ENCODE measurements around the gene MNDA.

The MNDA gene

DNA sequence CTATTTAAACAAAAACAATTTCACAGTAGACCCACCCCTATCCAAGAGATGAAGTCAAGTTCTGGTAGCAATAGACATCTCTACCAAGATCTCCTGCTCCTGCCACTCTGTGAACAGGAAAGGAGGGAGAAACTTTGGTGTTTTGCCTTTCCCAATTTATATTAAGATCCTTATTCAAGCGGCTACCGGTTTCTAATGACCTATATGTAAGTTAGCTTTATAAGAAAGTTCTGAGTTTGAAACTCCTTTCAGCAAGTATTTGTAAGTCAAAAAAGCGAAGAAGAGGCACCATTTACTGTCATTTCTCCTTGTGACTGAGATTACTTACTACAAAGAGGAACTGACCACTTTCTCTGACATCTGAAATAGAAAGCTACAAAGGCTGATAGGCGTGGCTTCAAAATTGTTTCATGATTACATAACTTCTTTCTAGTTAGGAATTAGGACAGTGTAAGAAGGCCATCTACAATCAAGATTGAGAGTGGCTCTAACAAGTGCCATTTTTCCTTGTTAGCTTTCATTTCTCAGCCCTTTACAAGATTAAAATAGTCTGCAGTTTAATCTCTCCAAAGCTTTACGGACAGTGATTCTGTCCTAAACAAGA, at the start of gene MNDA:
Gene MNDA, plus strand, starts transcription at position 448 of the 604 bp plus-strand sequence. CDS start 10,803 bp downstream, outside the sequence.
- no peak for DNase-seq

DNA sequence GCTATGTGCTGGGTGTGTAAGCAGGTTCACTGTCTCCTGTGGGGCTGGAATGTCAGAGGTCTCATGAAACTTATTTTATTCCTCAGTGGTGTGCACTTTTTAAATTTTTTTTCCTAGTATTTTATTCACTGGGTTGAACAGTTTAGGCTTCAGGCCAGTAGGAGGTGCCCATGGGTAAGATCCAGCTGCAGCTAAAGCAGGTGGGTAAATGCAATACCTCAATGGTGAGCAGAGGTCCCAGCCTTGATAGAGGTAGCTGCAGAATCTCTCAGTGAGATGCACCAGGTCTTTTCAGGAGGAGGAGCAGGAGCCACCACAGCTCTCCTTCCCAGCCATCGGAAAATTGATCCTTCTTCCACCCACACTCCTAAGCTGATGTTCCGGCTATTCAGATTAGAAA, 37.5 kb upstream of the MNDA start:
- DNase-seq: no peak

DNA sequence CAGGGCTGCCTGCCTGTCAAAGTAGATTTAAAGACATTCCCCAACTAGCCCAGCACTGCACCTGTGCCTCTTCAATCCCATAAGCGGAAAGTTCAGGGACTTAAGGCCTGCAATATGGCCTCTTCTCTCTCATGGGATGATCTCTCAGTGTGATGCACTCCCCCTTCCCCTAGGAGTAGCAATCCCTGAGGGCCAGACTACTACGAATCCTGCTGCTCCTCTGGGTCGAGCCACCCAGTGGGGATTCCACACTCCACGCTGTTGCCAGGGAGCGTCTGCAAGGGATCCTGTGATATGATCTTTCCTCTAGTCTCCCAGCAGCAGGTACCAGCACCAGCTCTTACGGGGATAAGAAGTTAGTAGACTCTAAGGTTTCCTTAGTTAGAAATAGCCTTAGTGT, 36.9 kb upstream of the MNDA start:
- no peak for DNase-seq

DNA sequence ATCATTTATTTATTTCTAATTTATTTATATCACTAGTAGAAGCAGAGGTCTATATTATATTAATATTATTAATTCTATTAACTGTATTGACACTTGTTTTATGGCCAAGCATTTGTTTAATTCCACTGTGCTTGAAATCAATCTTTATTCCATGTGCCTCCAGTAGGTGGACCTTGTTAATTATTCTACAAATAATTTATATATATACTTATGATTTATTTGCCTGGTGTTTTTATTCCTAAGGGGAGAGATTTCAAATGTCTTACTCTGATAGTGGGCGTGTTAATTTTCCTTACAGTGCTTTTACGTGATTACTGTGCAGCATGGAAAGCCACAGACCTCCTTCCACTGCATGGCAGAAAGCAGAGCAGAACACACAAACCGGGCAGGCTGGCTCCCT, 32.6 kb upstream of the MNDA start:
- DNase-seq: no peak

DNA sequence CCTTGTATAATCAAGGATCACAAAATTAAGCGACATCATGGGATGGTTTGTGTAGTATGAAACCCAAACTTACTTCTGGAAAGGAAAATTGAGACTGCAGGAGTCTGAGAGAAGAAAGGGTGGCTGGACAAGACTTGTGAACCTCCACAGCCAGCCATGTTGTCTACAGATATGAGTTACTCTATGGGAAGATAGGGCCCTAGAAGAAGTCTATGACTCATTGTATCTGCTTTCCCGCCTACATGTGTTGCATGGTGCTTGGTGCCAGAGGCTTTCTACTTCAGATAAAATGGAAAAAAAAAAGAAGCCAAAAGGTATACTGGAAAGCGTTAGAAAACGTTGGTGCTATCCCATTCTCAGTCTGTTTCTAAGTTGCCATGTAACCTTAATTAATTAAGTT, 31.5 kb upstream of the MNDA start:
- no peak for DNase-seq

DNA sequence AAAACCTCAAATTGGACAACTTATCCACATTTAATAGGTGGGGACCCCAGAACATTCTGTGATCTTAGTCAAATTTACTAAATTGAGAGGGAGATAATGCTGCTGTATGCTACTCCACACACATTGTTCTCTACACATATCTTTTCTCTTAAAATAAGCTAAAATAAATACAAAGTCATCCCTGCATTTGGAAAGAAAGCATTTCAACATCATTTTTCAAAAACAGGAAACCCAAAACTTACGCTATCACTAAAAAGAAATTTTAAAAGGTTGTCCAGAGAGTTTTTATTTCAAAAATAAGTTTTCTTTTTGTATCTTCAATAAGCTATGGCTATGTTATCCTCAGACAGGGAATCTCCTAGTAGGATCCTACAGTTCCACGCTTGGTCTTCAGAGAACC, 30.6 kb upstream of the MNDA start:
- DNase-seq: no peak

DNA sequence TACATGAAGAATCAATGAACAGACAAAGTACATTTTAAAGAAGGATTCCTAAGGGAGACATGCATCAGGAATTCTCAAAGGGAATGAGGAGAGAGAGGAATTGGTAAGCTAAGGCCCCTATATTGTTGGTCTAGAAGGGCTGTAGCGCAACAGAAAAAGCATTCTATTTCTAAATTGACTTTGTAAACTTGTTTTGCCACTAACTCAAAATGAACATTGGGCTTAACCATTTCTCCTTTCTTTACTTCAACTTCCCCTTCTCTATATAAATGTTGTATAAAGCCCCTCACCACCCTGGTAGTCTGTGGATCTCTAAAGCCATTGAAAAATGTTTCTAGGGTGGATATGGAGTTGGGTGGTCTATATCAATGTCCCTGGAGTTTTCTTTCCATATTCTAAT, 29.8 kb upstream of the MNDA start:
- DNase-seq: peak; percentile 5

DNA sequence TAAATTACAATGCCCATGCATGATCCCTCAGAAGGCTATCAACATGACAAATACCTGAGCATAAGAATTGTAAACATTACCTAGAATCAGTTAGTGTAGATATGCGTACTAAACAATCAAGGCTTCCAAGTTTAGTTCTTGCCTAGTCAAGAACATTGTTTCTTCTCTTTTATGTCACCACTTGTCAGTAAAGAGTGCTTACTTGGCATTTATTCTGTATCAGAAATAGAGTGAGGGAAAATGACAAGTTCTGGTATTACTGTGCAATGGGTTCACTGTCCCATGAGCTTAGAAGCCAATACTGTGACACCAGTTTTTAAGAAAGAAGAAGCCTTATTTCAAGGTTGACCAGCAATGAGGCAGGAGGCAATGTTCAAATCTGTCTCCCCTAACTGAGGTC, 27.5 kb upstream of the MNDA start:
- DNase-seq: no peak

DNA sequence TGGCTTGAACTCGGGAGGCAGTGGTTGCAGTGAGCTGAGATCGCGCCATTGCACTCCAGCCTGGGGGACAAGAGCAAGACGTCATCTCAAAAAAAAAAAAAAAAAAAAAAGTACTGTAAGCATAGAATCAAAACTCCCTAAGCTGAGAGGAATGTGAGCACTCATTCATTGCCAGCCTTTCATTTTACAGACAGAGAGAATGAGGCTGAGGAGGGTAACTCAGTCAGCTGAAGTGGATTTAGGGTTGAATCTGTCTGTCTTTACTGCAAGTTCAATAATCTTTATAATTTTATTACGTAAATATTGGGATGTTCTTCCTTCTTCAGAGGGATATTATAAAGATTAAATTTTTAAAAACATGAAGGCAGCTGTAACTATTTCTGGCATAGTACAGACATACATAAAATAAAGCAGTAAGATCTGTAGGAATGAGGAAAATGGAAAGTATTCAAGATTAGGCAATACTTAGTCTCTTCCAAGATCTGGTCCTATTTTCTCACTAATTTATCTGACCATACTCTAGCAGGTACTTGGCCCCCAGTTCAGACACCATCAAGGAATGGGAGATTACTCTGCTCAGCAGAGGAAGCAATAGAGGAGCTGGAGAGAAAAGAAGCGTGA, 24.1 kb upstream of the MNDA start:
- no peak for DNase-seq

DNA sequence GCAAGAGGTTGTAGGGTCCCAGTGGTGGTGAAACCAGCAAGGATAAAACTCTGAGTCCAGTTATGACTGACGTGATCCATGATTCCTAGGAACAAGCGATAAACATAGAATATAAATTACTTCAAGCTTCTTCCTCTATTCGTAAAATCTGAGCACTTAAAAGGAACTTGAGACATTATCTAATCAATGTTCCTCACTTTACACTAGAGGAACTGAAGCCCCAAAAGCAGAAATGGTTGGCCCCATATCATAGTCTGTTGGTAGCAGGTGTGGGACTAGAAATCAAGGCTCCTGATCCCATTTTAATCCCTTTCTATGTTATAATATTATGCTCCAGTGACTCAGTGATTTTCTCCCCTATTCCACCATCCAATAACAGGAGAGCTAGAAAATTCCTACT, 21.9 kb upstream of the MNDA start:
- no peak for DNase-seq

DNA sequence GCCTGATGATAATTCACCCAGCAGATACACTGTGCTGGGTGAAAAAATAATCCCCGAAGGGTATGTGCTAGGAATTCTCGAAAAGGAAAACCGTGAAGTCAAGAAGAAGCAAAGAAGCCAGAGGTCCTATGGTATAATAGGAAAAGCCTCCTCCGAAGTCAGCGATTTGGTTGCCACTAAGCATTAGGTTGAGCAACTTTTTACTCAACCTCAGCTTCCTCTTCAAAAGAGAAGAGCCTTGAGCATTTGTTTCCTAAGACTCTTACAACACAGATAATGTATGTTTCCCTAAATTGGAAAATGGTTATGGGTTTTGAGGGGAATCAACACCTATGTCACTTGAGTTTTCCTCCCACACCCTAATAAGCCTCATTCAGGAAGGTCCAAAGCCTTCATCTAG, 21.3 kb upstream of the MNDA start:
- peak; percentile 24 for DNase-seq

DNA sequence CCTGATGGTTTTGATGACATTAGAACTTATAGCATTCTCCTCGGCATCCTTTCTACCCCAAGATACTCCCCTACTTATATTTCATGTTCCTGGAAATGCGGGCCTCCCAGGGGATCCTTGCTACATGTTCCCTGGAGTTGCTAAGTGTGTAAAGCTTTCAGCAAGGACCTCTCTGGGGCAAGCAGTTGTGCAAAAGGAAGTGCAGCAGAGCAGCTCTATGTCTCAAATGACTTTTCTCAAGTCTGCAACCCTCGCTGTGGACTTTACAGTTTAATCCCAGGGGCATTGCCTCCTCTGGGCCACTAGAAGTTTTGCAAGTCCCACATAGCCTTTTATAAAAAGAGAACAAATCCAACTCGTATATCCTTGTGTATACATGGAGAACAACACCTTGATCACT, 20.8 kb upstream of the MNDA start:
- DNase-seq: no peak

DNA sequence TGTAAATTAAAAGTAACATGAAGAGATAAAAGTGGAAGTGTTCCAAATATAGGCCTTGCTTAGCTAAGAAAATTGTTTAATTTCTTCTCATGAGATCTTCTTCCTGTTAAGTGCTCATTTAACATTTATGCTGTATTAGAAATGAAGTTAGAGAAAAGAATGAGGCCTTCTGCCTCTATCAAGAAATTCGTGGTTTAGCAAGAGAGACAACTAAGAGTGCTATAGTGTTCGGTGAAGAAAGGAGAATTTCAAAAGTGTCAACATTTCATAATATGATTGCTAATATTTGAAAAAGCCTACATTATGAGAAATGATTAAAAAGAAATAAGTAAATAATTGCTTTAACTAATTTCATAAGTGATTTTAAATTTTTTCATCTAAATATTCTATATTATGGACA, 18.8 kb upstream of the MNDA start:
- no peak for DNase-seq

DNA sequence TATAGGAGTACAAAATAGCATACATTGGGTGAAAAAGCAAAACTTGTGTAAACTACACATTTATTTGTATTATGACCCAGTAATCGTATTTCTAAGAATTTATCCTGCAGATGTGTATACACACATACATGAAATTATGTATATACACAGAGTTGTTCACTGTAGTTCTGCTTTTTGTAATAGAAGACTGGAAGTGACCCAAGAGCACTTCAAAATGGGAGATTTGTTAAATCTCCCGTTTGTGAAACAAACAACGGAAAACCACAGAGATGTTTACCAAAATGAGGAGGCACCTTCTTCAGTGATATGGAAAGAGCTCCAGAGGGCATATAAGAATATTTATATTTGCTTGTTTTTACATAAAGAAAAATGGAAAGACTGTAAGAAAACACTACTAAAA, 18.0 kb upstream of the MNDA start:
- DNase-seq: no peak

DNA sequence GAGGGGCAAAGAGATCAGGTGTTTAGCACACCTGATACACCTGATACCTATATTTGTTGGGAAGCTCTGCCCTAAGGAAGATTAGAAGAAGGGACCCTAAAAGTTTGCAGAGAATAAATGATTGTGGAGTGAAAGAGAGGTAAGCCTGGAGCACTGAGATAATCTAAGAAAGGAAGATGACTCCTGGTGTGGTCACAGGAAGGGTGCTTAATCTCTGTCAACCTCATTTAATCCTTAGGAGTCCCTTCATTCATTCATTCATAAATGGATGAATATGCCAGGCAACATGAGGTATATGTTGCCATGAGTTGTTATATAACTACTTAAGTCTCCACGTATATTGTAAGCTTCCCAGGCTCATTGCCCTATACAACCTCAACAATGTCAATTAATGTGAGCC, 16.2 kb upstream of the MNDA start:
- no peak for DNase-seq

DNA sequence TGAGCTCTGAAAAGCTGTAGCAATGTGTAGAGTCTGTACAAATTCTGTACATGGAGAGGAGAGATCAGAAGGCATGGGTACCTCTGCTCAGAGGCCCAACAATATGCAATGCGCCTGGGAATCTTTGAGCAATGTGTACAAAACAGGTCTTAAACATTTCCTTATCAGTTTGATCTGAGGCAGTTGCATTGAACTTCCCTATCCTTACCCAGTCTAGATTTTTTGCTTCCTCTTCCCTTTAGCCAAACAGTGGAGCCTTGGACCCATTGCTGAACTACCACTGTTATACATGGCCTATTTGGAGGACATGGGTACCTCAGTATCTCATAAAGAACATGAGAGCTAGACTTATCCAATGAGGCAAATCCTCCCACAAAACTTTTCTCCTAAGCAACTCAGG, 12.6 kb upstream of the MNDA start:
- peak; percentile 51 for DNase-seq

DNA sequence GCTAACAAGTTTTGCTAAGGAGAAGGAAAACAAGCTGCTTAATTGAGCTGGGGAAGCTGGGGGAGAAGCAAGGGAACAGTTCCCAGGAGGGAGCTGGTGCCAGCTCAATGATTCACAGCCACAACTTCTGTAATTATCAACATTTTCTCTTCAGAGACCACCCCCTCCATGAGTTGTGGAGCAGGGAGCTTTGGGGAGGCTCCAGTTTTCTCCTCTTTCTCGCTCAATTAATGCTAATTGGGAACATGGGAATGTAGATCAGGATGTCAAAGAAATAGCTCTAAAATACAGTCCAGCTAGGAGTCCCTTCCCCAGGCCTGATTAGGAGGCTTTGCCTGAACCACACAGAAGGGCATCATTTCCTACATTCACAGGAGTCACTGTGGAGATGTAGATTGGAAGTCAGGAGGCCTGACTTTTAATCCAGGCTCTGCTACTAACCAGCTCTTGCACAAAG, 12.1 kb upstream of the MNDA start:
- DNase-seq: peak; percentile 43

DNA sequence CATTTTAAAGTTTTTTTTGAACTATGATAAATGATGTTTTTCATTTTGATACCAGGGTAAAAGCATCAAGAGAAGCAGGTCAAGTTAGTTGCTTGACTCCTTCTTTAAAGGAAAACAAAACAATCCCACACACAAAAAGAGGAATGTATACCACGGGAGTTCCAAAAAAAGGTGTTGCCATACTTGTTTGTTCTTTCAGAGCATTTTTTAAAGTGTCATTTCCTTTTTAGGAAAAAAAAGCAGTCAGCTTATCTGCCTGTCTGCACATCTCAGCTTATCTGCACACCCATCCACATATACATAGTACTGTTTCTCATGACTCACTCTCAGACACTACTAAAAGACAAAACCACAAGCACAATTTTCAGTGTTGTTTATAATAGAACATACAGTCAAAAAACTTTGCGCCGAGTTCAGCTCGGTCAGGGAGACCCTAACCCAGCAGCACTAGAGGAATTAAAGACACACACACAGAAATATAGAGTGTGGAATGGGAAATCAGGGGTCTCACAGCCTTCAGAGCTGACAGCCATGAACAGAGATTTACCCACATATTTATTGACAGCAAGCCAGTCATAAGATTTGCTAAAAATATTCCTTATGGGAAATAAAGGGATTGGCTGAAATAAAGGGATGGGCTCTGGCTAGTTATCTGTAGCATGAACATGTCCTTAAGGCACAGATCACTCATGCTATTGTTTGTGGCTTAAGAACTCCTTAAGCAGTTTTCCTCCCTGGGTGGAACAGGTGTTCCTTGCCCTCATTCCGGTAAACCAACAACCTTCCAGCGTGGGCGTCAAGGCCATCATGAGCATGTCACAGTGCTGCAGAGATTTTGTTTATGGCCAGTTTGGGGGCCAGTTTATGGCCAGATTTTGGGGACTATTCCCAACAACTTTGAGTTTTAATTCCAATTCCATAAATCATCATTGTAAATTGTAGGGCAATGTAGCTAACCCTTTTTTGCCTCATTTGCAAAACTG, 11.4 kb upstream of the MNDA start:
- peak; percentile 42 for DNase-seq

DNA sequence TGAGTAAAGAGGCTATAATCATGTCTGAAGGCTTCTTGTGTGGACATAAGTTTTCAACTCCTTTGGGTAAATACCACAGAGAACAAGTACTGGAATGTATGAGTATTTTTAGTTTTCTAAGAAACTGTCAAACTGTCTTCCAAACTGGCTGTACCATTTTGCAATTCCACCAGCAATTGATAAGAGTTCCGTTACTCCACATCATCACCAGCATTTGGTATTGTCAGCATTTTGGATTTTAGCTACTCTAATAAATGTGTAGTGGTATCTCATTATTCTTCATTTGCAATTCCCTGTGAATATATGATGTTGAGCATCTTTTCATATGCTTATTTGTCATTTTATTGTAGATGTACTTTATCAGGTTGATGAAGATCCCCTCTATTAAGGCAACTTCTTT, 9.4 kb upstream of the MNDA start:
- no peak for DNase-seq

DNA sequence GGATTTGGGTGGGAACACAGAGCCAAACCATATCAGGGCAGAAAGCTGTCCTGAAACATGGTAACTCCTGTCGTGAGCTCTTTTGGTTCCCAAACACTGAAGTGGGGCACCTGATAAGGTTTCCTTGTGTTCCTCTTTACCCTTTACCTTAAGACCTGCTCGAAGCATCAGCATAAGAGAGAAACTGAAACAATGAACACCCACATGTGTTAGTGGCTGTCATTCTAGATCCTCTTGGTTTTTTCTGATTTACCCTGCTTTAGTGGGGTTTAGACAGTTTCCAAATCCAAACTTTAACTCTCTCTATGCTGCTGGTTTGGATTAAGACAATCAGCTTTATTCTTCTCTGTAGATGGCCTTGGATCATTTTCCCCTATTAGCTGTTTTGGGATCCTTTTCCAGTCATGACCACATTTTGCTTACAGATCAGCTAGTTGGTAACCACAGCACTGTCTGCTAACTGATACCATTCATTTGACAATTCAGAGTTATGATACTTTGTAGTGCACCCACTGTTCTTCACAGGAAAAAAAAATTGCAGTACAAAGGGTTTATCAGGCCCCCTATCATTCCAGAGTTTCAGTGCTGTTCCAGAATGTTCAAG, 975 bp upstream of the MNDA start:
- DNase-seq: no peak

DNA sequence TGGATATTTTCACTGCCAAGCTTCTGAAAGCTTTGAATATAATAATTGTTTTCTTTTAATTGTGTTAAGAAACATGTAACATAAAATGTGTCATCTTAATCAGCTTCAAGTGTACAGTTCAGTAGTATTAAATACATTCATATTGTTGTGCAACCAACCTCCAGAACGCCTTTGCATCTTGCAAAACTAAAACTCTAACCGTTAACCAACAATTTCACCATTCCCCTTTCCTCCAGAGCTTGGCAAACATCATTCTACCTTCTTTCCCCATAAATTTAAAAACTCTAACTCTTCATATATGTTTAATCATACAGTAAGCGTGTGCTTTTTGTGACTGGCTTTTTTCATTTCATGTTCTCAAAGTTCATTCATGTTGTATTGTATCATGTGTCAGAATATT, 2.1 kb downstream of the MNDA start:
- DNase-seq: no peak

DNA sequence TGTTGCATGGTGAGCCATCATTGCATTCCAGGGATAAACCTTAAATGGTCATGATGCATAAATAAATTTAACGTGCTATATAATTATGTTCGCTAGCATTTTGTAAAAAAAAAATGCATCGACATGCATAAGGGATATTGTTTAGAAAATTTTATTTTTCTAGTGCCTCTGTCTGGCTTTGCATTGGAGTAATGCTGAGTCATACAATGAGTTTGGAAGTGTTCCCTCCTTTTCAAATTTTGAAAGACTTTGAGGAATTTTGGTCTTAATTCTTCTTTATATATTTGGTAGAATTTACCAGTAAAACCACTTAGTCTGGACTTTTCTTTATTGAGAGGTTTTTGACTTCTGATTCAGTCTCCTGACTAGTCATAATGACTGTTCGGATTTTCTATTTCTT, 4.9 kb downstream of the MNDA start:
- DNase-seq: no peak

DNA sequence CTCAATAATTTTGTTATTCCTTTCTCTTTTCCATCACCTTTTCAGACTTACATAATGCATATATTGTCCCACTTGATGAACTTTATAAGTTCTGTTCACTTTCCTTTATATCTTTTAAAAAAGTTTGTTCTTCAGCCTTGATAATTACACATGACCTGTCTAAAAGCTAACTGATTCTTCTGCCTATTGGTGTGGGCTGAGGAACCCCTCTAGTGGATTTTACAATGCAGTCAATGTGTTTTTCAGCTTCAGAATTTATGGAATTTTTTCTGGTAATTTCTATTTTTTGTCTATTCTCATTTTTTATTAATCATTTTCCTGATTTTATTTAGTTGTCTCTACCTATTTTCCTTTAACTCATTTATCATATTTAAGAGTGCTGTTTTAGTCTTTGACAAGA, 7.5 kb downstream of the MNDA start:
- DNase-seq: no peak

DNA sequence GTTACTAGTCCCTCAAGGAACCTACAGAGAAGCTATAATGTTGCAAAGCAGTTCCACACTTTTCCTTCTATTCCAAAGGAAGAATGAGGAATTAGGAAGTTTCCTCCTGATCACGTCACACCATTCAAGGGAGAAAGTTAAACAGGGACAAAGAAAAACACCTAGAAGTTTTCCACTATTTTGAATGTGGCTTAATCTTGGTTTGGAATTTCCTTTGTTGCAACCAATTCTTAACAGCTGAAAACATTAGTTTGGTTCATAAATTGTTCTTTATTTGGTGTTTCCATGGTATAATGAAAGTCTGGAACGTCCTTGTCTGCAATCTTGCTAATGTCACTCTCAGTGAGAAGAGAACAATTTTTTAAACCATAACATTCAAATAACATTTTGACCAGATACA, 8.4 kb downstream of the MNDA start:
- no peak for DNase-seq

All from GDM1 (cell line).